ENCODE data around the gene LDLRAP1. TPM values are rescaled to one million over a fixed set of nuclear protein-coding genes. Genes with fewer than 3 reads are reported as not detected.

Gene LDLRAP1
- total RNA-seq, 1 experiment from 2014 or later: 16.3 TPM

- TF ChIP-seq PRDM15 (CRISPR knock-in tag; IDR thresholded peaks at IDR 0.05) (no peak), IRF2 (CRISPR knock-in tag; IDR thresholded peaks at IDR 0.05; ENCODE audit: borderline replicate concordance, low read depth) (no peak), FOXK1 (CRISPR knock-in tag; IDR thresholded peaks at IDR 0.05) (no peak), CREB1 (CRISPR knock-in tag; IDR thresholded peaks at IDR 0.05) (no peak), GABPB1 (CRISPR knock-in tag; IDR thresholded peaks at IDR 0.05) (no peak)
Measured at GRCh38 chr1:25553749-25554429, 10.5 kb downstream of the LDLRAP1 start (continued).

- TF ChIP-seq CTCF (IDR thresholded peaks at IDR 0.05): no peak
- H3K9me3 Mint-ChIP-seq: no peaks in the 10 kb centered on the region
- POLR2A ChIA-PET: interaction anchor here (0.6 kb wide), 1 partner anchor 1478 kb away, joined by 3 read pairs; no protein-coding TSS in a partner anchor
- peaks cover 3% of the 10 kb centered on the region for H3K36me3 Mint-ChIP-seq
- no peak overlapping the region for H3K27ac Mint-ChIP-seq
- no peak overlapping the region for H3K4me3 Mint-ChIP-seq
- no peaks in the 10 kb centered on the region for H3K27me3 Mint-ChIP-seq (ENCODE audit: low read depth)
- CTCF ChIA-PET: interaction anchor here (0.9 to 2.9 kb wide), 4 partner anchors 18 to 34 kb away, joined by 3 to 11 read pairs (median 6); no protein-coding TSS in a partner anchor
- no peak for DNase-seq (ENCODE audit: low spot score)
- no peak for ATAC-seq
- H3K4me1 Mint-ChIP-seq: no peaks in the 10 kb centered on the region
Measured at GRCh38 chr1:25554430-25554780, 11.0 kb downstream of the LDLRAP1 start.

GRCh38 chr1:25554886-25555752 is 11.7 kb downstream of the LDLRAP1 start:
- ChIA-PET POLR2A (no interaction called here), CTCF (interaction anchor here (1.3 to 2.9 kb wide), 2 partner anchors 18 to 34 kb away, joined by 3 to 11 read pairs; no protein-coding TSS in a partner anchor)
- H3K4me1 Mint-ChIP-seq: no peaks in the 10 kb centered on the region
- H3K4me3 Mint-ChIP-seq: no peak overlapping the region
- no peak overlapping the region for H3K27ac Mint-ChIP-seq
- ATAC-seq (no peak), DNase-seq (ENCODE audit: low spot score) (no peak)
- H3K9me3 Mint-ChIP-seq: no peaks in the 10 kb centered on the region
- H3K27me3 Mint-ChIP-seq (ENCODE audit: low read depth): no peaks in the 10 kb centered on the region
- H3K36me3 Mint-ChIP-seq: peaks cover 3% of the 10 kb centered on the region
- TF ChIP-seq ZNF416 (CRISPR knock-in tag; IDR thresholded peaks at IDR 0.05): no peak
- TF ChIP-seq PREB (CRISPR knock-in tag; IDR thresholded peaks at IDR 0.05; ENCODE audit: borderline replicate concordance): no peak
- TF ChIP-seq ERG (CRISPR knock-in tag; IDR thresholded peaks at IDR 0.05): no peak
- TF ChIP-seq SP1 (CRISPR knock-in tag; conservative IDR thresholded peaks at IDR 0.05): no peak
- no peak for TF ChIP-seq IRF1 (CRISPR knock-in tag; IDR thresholded peaks at IDR 0.05)
- no peak for TF ChIP-seq ZMAT4 (CRISPR knock-in tag; IDR thresholded peaks at IDR 0.05)
- TF ChIP-seq ZNF138 (CRISPR knock-in tag; conservative IDR thresholded peaks at IDR 0.05): no peak
- no peak for TF ChIP-seq CBFB (CRISPR knock-in tag; IDR thresholded peaks at IDR 0.05; ENCODE audit: low read depth)
- no peak for TF ChIP-seq GABPB1 (CRISPR knock-in tag; IDR thresholded peaks at IDR 0.05)
- TF ChIP-seq NR3C1 (CRISPR knock-in tag; conservative IDR thresholded peaks at IDR 0.05; ENCODE audit: low read depth): no peak
- no peak for TF ChIP-seq ZBTB21 (CRISPR knock-in tag; IDR thresholded peaks at IDR 0.05; ENCODE audit: borderline replicate concordance)
- TF ChIP-seq EMX1 (CRISPR knock-in tag; IDR thresholded peaks at IDR 0.05): no peak
- TF ChIP-seq USF1 (CRISPR knock-in tag; IDR thresholded peaks at IDR 0.05): no peak
- TF ChIP-seq ZNF425 (CRISPR knock-in tag; conservative IDR thresholded peaks at IDR 0.05): no peak

Measured in WTC11 (cell line).